Spleen (tissue), 7 donors: ENCODE results near the gene USP28.

Experiments
- CTCF ChIP-seq, 11 experiments: fragments of 200-600 bp in 7 of 11; fragments of 450-650 bp in 4 of 11; sonication (generic) in 4 of 11; IDR thresholded peaks in 8 of 11; conservative IDR thresholded peaks in 3 of 11; 1 replicate in 7 of 11; 2 replicates in 4 of 11; pipeline versions ENCODE4 v1.4.0 to v1.8.0; 2016 to 2021; ENCODE audit warnings: antibody characterized with exemption in 11 of 11, inconsistent platforms in 4 of 11, mild to moderate bottlenecking in 1 of 11
- POLR2A ChIP-seq, 3 donors: fragments of 450-650 bp; IDR thresholded peaks; one replicate each; pipeline ENCODE4 v1.5.1; 2017; ENCODE audit warnings: antibody characterized with exemption in 3 of 3, mild to moderate bottlenecking in 1 of 3
- donor health status: DM: no; HTN: no; CAD: no; lungs with moderate emphysema.
- donor health status: DM: no; HTN: no; CAD: no.
- donor health status: DM: no; HTN: no; CAD: no.

DNA sequence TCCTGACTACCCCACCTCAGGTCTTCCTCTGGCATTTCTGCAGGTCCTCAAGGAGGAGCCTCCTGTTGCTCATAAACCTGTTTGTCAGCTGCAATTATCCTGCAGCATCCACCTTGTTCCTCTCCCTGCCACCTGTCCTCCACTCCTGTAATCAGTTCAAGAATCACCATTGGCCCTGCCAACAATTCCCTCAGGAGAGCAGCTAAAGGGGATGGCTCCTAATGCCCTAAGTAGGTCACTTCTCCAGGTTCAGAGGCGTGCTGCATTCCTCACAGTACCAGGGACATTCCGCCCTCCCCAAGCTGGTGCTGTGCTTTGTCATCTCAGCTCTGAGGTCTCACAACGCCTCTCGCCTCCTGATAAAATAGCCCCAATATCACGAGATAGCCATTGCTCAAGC, 93.7 kb downstream of the USP28 start:
- TF ChIP-seq CTCF (IDR thresholded peaks at IDR 0.05 in 8 of 11, conservative IDR thresholded peaks at IDR 0.05 in 3 of 11) (no peak), POLR2A (IDR thresholded peaks at IDR 0.05) (no peak)
